Daoy (cell line): ENCODE measurements around the gene CCNG1. TPM values are rescaled to one million over a fixed set of nuclear protein-coding genes. Genes with fewer than 3 reads are reported as not detected.
"Not testable (repeated sequence)": the region's sequence is repeated elsewhere in the genome, so short reads cannot be mapped to it uniquely, and the experiment has no call there.

Source experiments
- DNase-seq: peaks from one replicate; pipeline ENCODE4 v3.0.0-alpha.2; 2015; ENCODE audit warnings: low read depth
- total RNA-seq: library from RNA; depleted of rRNA; stranded (reverse); fragments of >200 nt; shearing (Covaris generic); gene quantifications from 2 replicates; pipeline ENCODE4 v1.2.3, GENCODE V29; 2014

CCNG1 gene
- total RNA-seq, 1 experiment from 2014 or later: 147 TPM

DNA sequence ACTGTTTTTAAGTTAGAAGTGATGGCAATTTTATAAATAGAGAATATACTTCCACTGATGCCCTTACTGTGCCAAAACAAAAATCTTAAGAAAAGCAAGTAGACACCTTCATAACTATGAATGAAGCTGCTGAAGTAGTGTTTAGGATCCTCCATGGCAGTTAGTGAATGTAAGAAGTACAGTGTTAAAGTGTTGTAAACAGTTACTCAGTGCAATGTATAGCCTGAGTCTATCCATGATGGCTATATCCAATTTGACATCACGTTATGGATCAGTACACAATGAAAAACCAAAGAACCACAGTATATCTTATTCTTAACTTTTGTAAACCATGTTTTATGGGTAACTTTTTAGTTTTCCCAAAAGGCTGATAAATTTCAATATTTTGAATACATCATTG, 7.1 kb downstream of the CCNG1 start:
- DNase-seq: no peak

DNA sequence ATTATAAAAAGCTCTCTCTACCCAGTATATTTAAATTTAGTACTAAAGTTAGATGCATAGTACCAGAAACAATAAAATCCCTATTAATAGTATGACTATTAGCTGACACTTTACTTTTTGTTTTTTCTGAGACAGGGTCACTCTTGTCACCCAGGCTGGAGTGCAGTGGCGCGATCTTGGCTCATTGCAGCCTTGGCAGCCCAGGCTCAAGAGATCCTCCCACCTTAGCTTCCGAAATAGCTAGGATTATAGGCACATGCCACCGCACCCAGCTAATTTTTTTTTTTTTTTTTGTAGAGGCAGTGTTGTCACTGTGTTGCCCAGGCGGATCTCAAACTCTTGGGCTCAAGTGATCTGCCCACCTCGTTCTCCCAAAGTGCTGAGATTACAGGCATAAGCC, 8.0 kb downstream of the CCNG1 start:
- no peak for DNase-seq

DNA sequence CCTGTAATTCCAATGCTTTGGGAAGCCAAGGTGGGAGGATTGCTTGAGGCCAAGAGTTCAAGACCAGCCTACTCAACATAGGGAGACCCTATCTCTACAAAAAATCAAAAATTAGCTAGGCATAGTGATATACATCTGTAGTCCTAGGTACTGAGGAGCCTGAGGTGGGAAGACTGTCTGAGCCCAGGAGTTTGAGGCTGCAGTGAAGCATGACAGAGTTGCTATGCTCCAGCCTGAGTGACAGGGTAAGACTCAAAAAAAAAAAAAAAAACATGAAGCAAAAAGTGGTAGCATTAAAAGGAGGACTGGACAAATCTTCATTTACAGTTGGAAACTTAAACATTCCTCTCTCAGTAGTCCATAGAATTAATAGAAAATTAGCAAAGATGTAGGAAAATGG, 9.8 kb downstream of the CCNG1 start:
- no peak for DNase-seq

DNA sequence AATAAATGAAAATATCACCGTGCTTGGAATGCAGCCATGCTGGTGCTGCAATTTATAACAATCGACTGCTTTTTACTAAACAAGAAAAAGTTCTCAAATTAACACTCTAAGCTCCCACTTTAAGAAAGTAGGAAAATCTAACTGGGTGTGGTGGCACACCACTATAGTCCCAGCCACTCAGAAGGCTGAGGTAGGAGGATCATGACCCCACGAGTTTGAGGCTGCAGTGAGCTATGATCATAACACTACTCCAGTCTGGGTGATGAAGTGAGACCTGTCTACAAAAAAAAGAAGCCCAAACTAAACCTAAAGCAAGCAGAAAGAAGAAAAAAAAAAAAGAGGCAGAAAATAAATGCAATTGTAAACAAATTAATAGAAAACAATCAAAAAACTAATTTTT, 10.5 kb downstream of the CCNG1 start:
- DNase-seq: no peak

DNA sequence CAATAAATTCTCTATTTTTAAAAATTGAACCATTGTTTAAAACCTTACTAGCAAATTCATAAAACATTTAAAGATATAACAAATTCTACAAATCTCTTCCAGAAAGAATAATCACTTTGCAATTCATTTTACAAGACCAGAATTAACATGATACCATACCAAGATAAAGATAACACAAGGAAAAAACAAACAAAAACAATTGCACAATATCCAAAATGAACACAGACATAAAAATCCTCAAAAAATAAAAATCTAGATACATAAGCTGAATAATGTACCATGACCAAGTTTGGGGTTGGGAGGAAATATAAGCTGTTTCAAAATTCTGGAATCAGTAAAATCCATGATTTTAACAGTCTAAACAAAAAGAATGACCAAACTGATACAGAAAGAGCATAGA, 11.1 kb downstream of the CCNG1 start:
- no peak for DNase-seq

DNA sequence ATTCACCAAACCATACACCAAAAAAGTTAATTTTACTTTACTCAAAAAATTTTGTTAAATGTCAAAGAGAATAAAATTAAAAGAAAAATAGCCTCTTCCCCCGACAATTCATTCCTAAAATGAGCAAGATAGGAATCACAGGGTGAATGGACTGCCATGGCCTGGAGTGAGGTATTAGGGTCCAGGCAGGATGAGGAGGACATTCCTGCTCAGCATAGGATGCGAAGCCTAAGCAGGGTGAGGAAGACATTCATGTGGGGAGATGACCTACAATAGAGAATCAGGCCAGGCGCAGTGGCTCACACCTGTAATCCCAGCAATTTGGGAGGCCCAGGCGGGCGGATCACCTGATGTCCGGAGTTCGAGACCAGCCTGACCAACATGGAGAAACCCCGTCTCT, 14.1 kb downstream of the CCNG1 start:
- DNase-seq: no peak

DNA sequence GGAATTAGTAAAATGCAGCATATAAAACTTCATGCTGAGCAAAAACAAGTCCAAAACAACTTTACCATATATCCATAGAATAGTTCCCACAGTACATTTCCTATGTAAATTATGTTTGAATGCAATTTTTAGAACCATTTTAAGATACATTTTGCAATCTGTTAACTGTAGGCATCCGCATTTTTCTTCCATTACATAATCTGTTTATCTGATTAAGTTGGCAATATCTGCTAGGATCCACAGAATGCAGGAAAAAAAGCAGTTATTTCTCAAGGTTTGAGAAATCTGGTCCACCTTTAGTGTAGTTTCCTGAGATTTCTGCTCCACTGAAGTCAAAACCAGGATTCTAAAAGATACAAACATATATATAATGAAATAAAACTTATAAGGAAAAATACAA, 16.3 kb downstream of the CCNG1 start:
- DNase-seq: no peak

DNA sequence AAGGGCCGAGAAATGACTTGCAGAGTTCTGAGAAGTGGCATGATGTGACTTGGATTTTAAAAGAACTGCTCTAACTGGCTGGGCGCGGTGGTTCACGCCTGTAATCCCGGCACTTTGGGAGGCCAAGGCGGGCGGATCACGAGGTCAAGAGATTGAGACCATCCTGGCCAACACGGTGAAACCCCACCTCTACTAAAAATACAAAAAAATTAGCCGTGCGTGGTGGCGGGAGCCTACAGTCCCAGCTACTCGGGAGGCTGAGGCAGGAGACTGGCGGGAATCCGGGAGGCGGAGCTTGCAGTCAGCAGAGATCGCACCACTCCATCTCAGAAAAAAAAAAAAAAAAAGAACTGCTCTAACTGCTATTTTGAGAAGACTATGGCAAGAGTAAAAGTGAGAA, 18.0 kb downstream of the CCNG1 start:
- DNase-seq: not testable (repeated sequence)

DNA sequence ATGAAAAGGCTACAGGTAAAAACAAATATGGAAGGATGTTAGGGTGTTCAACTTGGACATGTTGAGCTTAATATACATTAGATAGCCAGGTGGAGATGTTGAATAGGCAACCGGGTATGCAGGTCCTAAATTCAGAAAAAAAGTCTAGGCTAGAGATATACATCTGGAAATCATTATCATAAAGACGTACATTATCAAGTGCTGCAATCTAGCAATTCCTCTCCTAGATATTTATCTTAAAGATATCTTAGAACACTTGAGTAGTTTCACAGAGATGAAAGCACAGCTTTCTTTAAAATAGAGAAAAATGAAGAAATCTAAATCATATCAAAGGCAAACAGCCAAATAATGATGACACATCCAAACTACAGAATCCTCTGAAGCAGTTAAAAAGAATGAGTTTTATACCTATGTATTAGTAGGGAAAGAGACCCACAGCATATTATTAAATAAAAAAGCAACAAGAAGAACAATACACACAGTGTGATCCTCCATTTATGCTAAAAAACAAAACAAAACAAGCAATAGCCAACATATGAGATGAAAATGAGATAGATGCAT, 18.7 kb downstream of the CCNG1 start:
- no peak for DNase-seq

DNA sequence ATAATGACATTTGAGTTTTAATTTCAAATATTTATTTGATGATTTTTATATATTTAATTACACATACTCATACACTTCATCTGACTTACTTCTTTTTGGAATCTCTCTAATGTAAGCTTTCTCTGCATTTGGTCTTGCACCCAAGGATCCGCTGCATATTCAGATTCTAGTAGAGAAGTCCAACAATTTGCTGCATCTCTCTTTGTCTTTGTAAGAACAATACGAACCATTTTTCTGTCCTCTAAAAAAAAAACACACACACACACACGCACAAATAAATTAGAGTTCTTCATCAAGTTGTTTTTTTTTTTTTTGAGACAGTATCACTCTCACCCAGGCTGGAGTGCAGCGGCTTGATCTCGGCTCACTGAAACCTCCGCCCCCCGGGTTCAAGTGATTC, 19.4 kb downstream of the CCNG1 start:
- no peak for DNase-seq

DNA sequence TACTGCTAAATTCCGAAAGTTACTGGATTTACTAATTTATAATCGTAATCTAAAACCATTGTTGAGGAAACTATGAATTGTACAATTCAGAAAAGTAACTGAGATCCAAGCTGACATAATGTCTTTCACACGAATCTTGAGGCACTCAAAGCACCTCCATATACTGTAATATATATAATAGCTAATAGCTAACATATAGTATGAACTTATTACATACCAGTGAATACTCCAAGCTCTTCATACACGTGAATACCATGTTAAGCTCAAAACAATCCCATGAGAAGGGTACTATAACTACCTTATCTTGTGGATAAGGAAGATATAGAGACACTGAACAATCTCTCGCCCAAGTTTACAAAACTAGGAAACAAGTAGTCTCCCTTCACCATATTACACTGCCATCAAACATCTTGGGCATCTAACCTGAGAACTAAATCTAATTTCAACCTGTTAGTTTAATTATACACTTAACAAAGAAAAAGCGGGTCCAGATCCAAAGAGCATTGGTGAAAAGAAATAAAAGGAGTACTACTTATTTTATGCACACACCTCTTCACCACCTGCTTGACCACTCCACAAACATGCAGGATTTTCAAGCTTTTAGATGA, 21.5 kb downstream of the CCNG1 start:
- DNase-seq: no peak

DNA sequence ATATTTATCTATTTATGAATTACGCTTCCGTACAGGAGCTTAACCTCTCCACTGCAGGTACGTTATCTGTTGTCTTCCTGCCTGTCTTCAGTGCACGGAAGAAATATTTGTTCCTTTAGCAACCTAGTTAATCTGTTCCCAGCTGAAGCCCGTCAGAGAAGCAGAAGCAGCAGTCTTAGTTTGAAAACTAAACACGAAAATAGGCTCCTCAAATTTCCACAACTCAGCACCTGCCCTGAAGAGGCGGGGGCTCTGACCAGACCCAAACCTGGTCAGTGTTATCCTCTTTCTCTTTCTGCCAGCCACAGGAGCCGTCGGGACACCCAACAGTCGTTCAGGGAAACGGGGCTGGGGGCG, 22.0 kb downstream of the CCNG1 start:
- DNase-seq: no peak

DNA sequence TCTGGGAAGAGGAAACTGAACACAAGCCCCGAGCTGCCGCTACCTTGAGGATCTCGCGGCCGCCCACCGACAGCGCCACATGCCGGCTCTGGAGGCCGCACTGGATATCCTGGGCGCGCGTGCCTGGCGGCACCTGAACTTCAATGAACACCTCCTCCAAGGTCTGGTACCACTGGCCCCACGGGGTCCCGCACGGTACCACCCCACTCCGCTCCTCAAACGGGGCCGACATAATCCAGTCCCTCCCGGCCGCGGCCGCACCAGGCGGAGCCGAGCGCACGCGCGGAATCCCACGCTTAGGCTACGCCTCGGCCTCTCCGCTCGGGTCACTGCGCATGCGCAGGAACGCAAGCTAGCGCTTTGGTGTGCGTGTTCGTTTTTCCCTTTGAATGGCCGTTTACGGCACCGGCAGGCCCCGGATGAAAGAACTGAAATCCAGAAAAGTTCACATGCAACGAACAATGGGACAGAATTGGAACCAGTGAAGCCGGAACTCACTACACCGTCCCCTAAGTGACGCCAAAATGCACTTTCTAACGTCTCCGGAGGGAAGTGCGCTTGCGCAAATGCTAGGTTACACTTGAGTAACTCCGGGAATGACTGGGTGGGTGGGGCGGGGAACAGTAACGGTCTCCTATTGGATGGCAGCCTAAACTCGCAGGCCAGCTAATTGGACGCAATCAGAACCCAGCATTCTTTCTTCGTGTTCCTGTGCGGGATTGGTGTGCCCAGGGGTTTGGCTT, 22.6 kb downstream of the CCNG1 start, which contains the start of gene NUDCD2:
NUDCD2 (minus strand) TSS at position 284 of the 743 bp plus-strand sequence; CDS start at position 232, 52 bp downstream.
- DNase-seq: peak; percentile 98

DNA sequence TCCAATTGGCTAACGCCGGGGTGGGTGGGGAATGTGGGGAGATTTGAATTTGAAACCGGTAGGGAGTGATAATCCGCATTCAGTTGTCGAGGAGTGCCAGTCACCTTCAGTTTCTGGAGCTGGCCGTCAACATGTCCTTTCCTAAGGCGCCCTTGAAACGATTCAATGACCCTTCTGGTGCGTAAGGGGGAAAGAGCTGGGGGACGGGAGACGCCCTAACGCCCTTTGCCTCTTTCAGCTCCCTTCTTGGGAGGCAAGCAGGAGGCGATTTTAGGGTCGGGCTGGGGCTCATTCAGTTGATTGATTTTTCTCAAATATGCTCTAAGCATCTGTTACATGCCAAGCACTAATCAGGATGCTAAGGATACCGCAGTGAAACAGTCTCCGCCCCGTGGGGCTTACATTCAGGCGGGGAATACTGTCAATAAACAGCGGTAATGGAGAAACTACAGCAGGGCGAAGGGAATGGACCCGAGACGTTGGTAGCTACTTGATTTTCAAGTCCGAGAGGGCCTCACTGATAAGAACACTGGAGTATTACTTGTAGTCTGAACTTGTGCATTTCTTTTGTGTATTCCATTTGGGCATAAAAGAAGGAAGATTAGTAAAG, 23.3 kb downstream of the CCNG1 start, which contains the start of gene HMMR:
HMMR (plus strand) TSS at position 71 of the 610 bp plus-strand sequence; CDS start at position 132, 61 bp downstream.
- no peak for DNase-seq

DNA sequence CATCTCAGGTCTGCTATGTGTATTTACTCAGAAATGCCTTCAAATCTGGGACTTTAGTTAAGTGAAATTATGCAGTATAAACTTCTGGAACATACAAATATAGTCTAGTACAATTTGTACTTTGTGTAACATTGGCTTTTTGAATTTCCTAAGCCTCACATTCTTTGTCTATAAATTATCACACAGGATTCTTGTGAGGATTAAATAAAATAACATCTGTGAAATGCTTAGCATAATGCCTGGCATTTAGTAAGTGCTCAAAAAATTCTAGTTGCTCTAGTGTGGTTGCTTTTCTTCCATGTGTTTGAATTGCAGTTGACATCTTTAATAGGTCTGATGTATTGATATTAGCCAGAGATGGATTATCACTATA, 25.7 kb downstream of the CCNG1 start:
- no peak for DNase-seq

DNA sequence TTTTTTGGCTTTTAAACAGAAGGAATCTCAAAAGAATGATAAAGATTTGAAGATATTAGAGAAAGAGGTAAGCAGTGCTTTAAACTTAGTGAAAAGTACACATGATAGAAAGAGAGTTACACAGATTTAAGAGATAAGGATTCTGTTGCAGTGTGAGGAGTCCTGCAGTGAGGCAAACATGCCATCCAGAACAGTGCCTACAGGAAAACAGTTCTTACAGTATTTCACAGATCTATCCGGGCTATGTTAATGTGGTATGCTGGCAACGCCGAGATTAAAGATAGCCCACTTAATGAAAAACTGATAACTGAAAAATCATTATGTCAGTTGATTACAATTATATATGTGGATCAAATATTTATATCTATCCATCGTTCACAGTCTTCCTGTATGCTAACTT, 30.3 kb downstream of the CCNG1 start:
- DNase-seq: no peak

DNA sequence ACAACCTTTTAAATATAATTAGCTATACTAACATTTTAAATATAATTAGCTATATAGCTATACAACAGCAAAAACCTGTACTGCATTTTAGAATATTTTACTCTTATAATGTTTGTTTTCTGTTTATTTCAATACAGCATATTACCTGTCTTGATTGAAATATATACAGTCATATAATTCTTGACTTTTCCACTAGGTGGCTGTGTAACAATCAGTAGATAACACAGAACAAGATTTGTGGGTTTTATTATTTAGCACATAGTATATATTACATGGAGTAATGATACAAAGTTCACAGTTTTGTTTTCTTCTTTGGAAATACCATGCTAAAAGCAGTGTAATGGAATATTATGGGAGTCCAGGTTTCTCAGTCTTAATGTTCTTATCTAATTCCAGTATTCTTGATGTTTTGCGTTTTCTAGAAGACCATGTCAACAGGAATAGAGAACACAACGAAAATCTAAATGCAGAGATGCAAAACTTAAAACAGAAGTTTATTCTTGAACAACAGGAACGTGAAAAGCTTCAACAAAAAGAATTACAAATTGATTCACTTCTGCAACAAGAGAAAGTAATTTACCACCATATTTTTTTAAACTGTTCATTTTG, 36.3 kb downstream of the CCNG1 start:
- DNase-seq: no peak

DNA sequence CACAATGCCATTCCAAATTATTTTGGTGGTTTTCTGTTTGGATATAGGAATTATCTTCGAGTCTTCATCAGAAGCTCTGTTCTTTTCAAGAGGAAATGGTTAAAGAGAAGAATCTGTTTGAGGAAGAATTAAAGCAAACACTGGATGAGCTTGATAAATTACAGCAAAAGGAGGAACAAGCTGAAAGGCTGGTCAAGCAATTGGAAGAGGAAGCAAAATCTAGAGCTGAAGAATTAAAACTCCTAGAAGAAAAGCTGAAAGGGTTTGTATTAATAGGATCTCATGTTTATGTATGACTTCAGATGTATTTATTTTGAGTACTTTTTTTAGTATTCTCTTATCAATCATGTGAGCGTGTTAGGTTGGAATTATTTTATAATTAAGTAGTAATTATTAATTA, 38.0 kb downstream of the CCNG1 start:
- DNase-seq: no peak

DNA sequence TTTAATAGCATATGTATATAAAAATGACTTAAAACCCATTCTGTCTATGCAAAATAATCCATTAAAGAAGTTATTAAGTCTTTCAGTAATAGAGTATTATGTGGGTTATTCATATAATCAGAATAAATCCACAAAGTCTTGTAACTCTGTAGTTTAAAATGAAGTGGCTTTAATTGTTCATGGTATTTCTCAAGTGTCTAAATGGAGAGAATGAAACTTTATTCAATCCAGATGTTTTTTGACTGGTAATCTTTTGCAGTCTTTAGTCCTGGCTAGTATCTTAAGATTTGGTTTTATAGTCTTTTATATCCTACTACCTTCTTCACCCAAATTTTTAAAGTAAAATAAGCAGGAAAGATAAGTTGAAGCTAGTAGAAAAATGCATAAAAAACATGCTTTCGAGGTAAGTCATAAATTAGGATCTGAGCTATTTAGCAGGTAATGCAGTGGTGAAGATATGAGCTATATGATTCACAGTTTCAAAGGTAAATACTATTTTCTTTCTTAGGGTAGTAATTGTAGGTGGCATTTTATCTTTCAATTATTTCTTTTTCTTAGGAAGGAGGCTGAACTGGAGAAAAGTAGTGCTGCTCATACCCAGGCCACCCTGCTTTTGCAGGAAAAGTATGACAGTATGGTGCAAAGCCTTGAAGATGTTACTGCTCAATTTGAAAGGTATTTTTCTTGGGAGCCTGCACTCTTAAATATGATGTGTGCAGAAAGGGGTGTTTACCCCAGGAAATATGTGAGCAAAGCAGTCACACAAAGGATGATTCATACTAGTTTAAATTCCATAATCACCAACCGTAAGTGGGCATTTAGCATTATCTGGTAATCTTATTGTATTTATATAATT, 41.0 kb downstream of the CCNG1 start:
- peak; percentile 11 for DNase-seq

DNA sequence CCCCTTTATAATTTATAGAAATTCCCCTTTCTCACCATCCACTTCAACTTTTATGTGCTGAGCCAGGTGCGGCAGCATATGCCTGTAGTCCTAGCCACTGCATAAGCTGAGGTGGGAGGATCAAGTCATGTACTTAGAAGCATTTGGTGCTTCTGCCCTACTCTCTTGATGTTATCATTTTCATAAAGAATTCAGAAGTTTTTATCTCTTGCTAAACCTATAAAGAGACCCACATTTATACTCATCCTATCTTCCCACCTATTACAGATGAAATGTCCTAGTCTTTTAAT, 41.5 kb downstream of the CCNG1 start:
- no peak for DNase-seq

DNA sequence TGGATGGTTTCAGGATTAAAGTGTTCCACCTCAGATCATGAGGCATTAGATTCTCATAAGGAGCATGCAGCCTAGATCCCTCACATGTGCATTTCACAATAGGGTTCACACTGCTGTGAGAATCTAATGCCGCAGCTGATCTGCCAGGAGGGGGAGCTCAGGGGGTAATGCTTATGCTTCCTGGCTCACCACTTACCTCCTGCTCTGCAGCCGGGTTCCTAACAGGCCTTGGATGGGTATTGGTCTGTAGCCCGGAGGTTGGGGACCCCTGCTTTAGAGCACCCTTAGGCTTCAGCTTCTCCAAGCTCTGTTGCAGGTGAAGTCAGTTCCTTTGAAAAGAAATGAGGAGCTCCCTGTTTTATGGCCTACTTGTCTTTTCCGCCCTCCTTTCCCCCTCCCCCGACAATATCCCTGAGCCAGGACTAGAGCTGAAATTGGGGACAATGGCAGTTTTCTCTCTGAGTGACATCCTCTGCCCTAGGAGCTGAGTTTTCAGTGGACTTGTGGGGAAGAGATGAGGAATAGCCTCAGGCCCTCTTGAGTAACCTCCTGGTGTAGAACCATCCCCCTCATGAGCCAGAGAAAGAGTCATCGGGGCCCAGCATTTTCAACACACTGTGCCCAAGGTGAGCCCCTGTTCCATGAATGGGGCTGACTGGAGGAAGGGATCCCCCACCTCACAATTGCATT, 51.8 kb downstream of the CCNG1 start:
- no peak for DNase-seq
